ENCODE measurements around the gene MED27.
"Not testable (repeated sequence)": the region's sequence is repeated elsewhere in the genome, so short reads cannot be mapped to it uniquely, and the experiment has no call there.

The MED27 gene

DNA sequence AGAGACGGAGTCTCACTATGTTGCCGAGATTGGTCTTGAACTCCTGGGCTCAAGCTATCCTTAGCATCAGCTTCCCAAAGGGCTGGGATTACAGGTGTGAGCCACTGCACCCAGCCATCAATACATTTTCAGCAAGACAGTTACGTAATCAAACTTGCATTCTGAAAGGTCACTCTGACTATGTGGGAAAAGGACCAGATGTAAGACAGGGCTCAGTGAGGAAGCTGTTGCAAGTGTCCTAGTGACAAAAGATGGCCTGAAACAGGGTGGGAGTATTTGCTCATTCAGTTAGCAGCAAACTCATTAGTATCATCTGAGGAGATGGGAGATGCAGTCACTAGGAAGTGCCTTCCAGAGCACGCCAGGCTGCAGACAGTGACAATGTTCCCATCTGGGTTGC is 16.9 kb downstream of the MED27 start:
- H3K4me1 Mint-ChIP-seq (ENCODE audit: low read depth), result peaks cover 9% of the 10 kb centered on the region
- H3K4me3 Mint-ChIP-seq, result no peak overlapping the region
- H3K9me3 Mint-ChIP-seq, result peaks cover 15% of the 10 kb centered on the region
- peaks cover 38% of the 10 kb centered on the region for H3K36me3 Mint-ChIP-seq (ENCODE audit: low read depth)
- no peaks in the 10 kb centered on the region for H3K27me3 Mint-ChIP-seq
- no peak overlapping the region for H3K27ac Mint-ChIP-seq

- H3K9me3 Mint-ChIP-seq, result peaks cover 15% of the 10 kb centered on the region
- H3K4me1 Mint-ChIP-seq (ENCODE audit: low read depth), result peaks cover 11% of the 10 kb centered on the region
- H3K27me3 Mint-ChIP-seq, result no peaks in the 10 kb centered on the region
- H3K36me3 Mint-ChIP-seq (ENCODE audit: low read depth), result peaks cover 34% of the 10 kb centered on the region
- no peak overlapping the region for H3K4me3 Mint-ChIP-seq
- H3K27ac Mint-ChIP-seq, result no peak overlapping the region
These were observed 18.1 kb downstream of the MED27 start for GRCh38 chr9:132061526-132061925.

DNA sequence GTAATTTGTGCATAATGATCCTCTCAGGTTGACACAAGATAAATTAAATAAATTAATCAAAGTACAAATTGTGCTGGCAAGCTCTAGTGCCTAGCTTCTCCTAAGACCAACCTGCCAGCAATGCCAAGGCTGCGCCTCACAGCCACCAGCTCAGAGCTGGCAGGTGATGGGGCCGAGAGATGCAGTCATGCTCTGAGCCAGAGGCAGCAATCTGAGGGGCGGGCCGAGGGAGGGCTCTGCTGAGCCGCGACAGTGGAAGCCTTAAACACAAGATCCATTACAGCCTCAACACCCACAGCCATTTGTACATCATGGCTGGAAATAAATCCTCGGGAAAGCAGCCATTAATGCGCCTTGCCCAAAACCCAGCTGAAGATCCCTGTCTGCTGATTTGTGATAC is 20.3 kb downstream of the MED27 start:
- Mint-ChIP-seq H3K27ac (no peak overlapping the region), H3K4me3 (no peak overlapping the region), H3K27me3 (no peaks in the 10 kb centered on the region), H3K36me3 (ENCODE audit: low read depth) (peaks cover 29% of the 10 kb centered on the region), H3K4me1 (ENCODE audit: low read depth) (peaks cover 17% of the 10 kb centered on the region), H3K9me3 (peaks cover 15% of the 10 kb centered on the region)

DNA sequence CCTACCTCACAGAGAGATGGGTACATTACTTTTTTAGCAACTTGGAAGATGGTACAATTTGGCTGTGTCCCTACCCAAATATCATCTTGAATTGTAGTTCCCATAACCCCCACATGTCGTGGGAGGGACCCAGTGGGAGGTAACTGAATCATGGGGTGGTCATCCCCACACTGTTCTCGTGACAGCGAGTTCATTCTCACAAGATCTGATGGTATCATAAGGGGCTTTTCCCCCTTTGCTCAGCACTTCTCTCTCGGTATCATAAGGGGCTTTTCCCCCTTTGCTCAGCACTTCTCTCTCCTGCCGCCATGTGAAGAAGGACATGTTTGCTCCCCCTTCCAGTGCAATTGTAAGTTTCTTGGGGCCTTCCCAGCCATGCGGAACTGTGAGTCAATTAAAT is 21.4 kb downstream of the MED27 start:
- peaks cover 24% of the 10 kb centered on the region for H3K36me3 Mint-ChIP-seq (ENCODE audit: low read depth)
- H3K27me3 Mint-ChIP-seq, H3K27ac Mint-ChIP-seq, H3K4me3 Mint-ChIP-seq: not testable (repeated sequence)
- peaks cover 15% of the 10 kb centered on the region for H3K9me3 Mint-ChIP-seq
- H3K4me1 Mint-ChIP-seq (ENCODE audit: low read depth), result peaks cover 13% of the 10 kb centered on the region

DNA sequence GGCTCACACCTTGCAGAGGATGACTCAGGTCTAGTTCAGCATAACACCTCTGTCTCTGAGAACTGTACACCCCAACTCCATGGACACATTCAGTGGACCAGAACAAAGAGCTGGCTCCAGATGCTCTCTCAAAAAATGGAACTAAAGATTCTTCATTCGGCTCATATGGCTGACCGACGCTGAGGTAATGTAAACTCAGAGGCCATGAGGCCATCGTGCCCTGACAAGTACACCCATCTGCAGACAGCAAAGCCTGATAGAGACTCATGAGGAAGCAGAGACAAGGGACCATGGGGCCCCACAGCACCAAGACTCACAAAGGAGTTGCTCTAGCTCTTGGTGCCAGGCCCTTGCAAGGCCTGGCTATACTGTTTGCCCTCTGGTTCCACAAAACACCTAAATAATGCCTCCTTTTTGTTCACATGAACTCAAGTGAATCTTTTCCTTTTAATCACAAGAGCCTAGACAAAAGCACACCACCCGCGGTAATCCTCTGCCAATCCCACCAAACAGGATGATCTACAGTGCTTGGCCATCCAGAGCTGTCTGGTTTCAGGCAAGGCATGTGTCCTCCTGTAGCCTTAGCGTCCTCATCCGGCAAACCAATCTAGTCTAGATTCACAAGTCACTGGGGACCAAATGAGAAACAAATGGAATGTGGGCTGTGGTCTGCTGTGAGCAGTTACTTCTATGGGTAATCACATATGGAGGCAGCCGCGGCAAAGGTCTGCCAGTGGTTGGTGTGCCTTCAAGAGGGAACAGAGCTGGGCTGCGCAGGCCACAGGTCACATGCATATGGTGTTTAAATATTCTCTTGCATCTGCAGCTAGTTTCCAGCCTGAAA is 22.7 kb downstream of the MED27 start:
- peaks cover 24% of the 10 kb centered on the region for H3K36me3 Mint-ChIP-seq (ENCODE audit: low read depth)
- H3K27ac Mint-ChIP-seq, result no peak overlapping the region
- no peak overlapping the region for H3K4me3 Mint-ChIP-seq
- no peaks in the 10 kb centered on the region for H3K27me3 Mint-ChIP-seq
- H3K4me1 Mint-ChIP-seq (ENCODE audit: low read depth), result peaks cover 13% of the 10 kb centered on the region
- H3K9me3 Mint-ChIP-seq, result peaks cover 15% of the 10 kb centered on the region

- H3K36me3 Mint-ChIP-seq (ENCODE audit: low read depth), result peaks cover 24% of the 10 kb centered on the region
- peaks cover 13% of the 10 kb centered on the region for H3K4me1 Mint-ChIP-seq (ENCODE audit: low read depth)
- H3K27ac Mint-ChIP-seq, result no peak overlapping the region
- H3K27me3 Mint-ChIP-seq, result no peaks in the 10 kb centered on the region
- no peak overlapping the region for H3K4me3 Mint-ChIP-seq
- peaks cover 15% of the 10 kb centered on the region for H3K9me3 Mint-ChIP-seq
These were observed 23.9 kb downstream of the MED27 start for GRCh38 chr9:132055756-132056155.

- no peak overlapping the region for H3K27ac Mint-ChIP-seq
- peaks cover 9% of the 10 kb centered on the region for H3K9me3 Mint-ChIP-seq
- peaks cover 14% of the 10 kb centered on the region for H3K4me1 Mint-ChIP-seq (ENCODE audit: low read depth)
- H3K27me3 Mint-ChIP-seq, result no peaks in the 10 kb centered on the region
- peaks cover 21% of the 10 kb centered on the region for H3K36me3 Mint-ChIP-seq (ENCODE audit: low read depth)
- H3K4me3 Mint-ChIP-seq, result no peak overlapping the region
These were observed 25.6 kb downstream of the MED27 start for GRCh38 chr9:132054024-132054423.

DNA sequence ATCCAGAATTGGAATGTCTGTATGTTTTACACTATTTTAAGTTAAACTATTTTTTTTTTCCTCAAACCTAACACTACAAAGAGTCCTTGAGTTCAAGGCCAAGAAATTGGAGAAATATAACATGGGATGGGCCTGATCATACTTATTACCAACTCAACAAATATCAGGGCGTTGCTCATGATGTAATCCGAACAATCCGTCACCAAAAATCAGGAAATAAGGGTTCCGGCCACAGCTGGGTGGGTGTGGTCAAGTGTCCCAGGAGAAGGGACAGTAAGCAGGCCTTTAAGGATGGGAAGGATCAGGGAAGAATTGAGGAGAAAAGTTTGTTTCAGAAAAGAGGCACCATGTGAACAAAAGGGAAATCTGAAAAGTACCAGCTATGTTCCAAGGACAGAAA is 29.8 kb downstream of the MED27 start:
- Mint-ChIP-seq H3K4me3 (no peak overlapping the region), H3K9me3 (no peaks in the 10 kb centered on the region), H3K27me3 (no peaks in the 10 kb centered on the region), H3K27ac (no peak overlapping the region), H3K4me1 (ENCODE audit: low read depth) (peaks cover 8% of the 10 kb centered on the region), H3K36me3 (ENCODE audit: low read depth) (peaks cover 12% of the 10 kb centered on the region)

DNA sequence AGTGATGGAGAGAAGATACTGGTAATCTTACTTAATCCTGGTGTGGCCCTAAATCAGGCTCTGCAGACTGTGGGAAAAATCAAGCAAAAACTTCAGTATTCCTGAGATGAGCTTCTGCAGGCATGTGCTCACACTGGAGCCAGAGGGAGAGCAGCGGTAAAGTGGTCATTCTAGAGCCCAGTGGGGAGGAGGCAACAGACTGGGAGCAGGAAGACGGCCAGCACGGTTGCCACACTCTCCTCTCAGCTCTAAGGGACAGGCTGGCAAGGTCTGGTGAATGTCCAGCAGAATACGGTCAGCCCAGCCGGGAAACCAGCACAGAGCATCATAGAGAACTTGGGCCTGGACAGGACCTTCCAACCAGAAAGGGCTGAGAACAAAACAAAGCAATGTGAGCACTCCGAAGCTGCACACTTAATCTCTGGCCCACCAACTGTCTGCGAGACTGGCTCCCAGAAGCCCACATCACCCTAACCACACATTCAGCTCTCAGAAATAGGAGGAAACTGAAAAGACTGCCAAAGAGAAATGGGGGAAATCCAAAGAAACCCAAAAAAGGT is 30.3 kb downstream of the MED27 start:
- Mint-ChIP-seq H3K9me3 (no peaks in the 10 kb centered on the region), H3K4me3 (no peak overlapping the region), H3K27ac (no peak overlapping the region), H3K27me3 (no peaks in the 10 kb centered on the region), H3K36me3 (ENCODE audit: low read depth) (peaks cover 12% of the 10 kb centered on the region), H3K4me1 (ENCODE audit: low read depth) (peaks cover 8% of the 10 kb centered on the region)

DNA sequence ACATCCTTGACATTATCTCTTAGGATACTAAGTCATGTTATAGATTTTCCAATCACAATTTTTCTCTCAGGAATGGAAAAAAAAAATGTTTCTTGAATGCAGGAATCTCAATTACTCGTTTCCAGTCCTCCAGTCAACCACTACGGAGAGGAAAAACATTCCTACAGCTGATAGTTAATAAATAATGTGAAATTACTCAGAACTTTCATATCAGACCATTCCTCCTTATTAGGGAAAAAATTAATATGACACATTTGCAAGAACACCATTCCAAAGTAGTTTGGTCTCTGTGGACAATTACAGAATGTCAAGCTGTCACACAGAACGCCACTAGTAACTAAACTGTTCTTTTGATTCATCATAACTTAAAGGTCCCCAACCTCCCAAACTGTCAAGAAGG is 31.5 kb downstream of the MED27 start:
- Mint-ChIP-seq H3K4me3 (no peak overlapping the region), H3K4me1 (ENCODE audit: low read depth) (peaks cover 8% of the 10 kb centered on the region), H3K9me3 (no peaks in the 10 kb centered on the region), H3K27me3 (no peaks in the 10 kb centered on the region), H3K27ac (peak overlapping the region; percentile 49), H3K36me3 (ENCODE audit: low read depth) (peaks cover 12% of the 10 kb centered on the region)

DNA sequence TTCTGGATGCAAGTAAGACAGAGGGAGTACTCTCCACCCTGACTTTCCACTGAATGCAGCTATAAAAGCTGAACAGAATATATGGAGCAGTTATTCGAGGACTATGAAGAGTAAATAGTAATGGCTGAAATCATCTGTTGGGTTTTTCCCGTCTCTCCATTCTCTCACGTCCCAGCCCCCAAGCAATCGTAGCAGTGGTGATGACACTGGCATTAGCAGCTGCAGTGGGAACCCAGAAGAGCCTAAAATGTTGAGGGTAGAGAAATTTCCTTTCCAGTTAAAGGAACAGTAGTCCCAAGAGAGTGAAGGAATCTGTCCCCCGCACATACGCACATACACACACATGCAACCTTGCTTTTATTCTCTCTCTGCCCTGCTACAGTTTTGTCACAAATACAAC is 33.2 kb downstream of the MED27 start:
- Mint-ChIP-seq H3K27ac (peak overlapping the region; percentile 3), H3K27me3 (no peaks in the 10 kb centered on the region)

DNA sequence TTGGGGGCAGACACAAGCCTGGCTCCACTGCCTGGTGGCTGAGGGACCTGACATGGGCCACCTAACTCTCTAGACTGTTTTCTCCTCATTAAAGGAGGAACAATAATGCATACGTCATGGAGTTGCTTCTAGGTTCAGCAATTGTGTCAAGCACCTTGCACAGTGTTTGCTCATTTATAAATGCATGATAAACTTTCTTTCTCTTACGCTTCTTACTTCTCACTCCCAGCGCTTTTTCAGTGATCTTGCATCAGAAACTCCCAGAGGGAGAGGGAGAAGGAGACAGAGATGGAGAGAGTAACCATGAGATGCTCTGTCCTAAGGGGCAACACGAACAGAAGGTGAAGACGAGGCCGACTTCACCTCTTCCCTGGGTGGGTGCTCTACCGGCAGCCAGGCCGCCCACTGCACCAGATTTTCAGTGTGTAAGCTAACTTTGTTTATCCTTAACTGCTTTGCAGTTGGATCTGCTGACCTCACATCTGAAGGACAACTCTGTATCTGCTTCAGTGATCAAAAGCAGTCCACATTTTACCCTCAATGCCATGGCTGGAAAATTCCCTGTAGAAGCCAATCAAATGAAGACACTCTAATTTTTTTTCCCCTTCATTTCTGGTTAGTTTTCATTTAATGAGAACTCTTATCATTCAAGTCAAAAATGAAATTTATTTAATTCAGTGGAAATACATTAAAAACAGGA is 35.3 kb downstream of the MED27 start:
- Mint-ChIP-seq H3K27me3 (no peaks in the 10 kb centered on the region), H3K36me3 (ENCODE audit: low read depth) (peaks cover 19% of the 10 kb centered on the region), H3K9me3 (no peaks in the 10 kb centered on the region), H3K4me1 (ENCODE audit: low read depth) (peaks cover 18% of the 10 kb centered on the region), H3K4me3 (no peak overlapping the region), H3K27ac (no peak overlapping the region)

More for the DNA sequence above, 33.2 kb downstream of the MED27 start:
- Mint-ChIP-seq H3K4me3 (no peak overlapping the region), H3K9me3 (no peaks in the 10 kb centered on the region), H3K36me3 (ENCODE audit: low read depth) (peaks cover 19% of the 10 kb centered on the region), H3K4me1 (ENCODE audit: low read depth) (peaks cover 18% of the 10 kb centered on the region)

- H3K27ac Mint-ChIP-seq, result no peak overlapping the region
- peaks cover 14% of the 10 kb centered on the region for H3K4me1 Mint-ChIP-seq (ENCODE audit: low read depth)
- peaks cover 14% of the 10 kb centered on the region for H3K36me3 Mint-ChIP-seq (ENCODE audit: low read depth)
- H3K4me3 Mint-ChIP-seq, result no peak overlapping the region
- H3K9me3 Mint-ChIP-seq, result no peaks in the 10 kb centered on the region
- no peaks in the 10 kb centered on the region for H3K27me3 Mint-ChIP-seq
These were observed 36.0 kb downstream of the MED27 start for GRCh38 chr9:132043708-132044107.

DNA sequence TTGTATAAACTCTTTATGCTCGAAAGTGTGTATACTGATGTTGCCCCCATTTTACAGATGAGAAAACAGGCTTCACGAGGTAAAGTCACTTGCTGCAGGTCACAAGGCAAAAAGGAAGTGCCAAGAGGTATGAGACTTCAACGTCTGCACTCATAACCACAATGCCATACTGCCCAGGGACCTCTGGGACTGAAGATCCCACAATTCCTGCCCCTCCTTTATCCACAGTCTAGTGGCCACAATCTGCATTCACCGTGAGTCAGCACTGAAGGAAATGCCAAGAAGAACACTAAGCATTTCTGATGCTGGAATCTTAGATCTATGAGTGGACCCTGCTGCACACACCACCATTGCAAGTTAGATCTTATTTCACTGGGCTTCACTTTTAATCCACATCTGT is 37.3 kb downstream of the MED27 start:
- Mint-ChIP-seq H3K4me3 (no peak overlapping the region), H3K27ac (no peak overlapping the region), H3K9me3 (no peaks in the 10 kb centered on the region), H3K36me3 (ENCODE audit: low read depth) (peaks cover 14% of the 10 kb centered on the region), H3K27me3 (no peaks in the 10 kb centered on the region), H3K4me1 (ENCODE audit: low read depth) (peaks cover 10% of the 10 kb centered on the region)

- Mint-ChIP-seq H3K36me3 (ENCODE audit: low read depth) (peaks cover 14% of the 10 kb centered on the region), H3K27ac (no peak overlapping the region), H3K27me3 (no peaks in the 10 kb centered on the region), H3K4me3 (no peak overlapping the region), H3K4me1 (ENCODE audit: low read depth) (peaks cover 11% of the 10 kb centered on the region), H3K9me3 (no peaks in the 10 kb centered on the region)
These were observed 37.9 kb downstream of the MED27 start for GRCh38 chr9:132041798-132042197.
